GM12865 (cell line): ENCODE results near the gene SH3BP5.

Experiments
- DNase-seq: peaks from one replicate; pipeline ENCODE4 v3.0.0; 2010; ENCODE audit warnings: low read depth
- H3K4me3 ChIP-seq: 2 replicates; pipeline ENCODE4 v1.5.1; 2011; ENCODE audit warnings: mild to moderate bottlenecking, low read depth, low read length, control low read depth
- CTCF ChIP-seq: IDR thresholded peaks from 2 replicates; pipeline ENCODE4 v1.5.1; 2011; ENCODE audit warnings: low read length, control low read depth, low read depth, inconsistent platforms; ENCODE audit not compliant: insufficient read depth; ENCODE audit errors: missing control alignments

The SH3BP5 gene

GRCh38 chr3:15339786-15340215 is 7.4 kb upstream of the SH3BP5 start:
- DNase-seq, result no peak
- no peak for TF ChIP-seq CTCF
- H3K4me3 ChIP-seq, result no peak overlapping the region

- TF ChIP-seq CTCF, result no peak
- no peak overlapping the region for H3K4me3 ChIP-seq
- DNase-seq, result no peak
Observed at GRCh38 chr3:15339001-15339400, 6.6 kb upstream of the SH3BP5 start.

- H3K4me3 ChIP-seq, result no peak overlapping the region
- no peak for TF ChIP-seq CTCF
Observed at GRCh38 chr3:15337963-15338362, 5.6 kb upstream of the SH3BP5 start.

GRCh38 chr3:15336057-15336456 is 3.7 kb upstream of the SH3BP5 start:
- no peak overlapping the region for H3K4me3 ChIP-seq
- no peak for DNase-seq
- no peak for TF ChIP-seq CTCF

More at GRCh38 chr3:15337963-15338362, 5.6 kb upstream of the SH3BP5 start:
- DNase-seq, result no peak

- no peak for DNase-seq
- TF ChIP-seq CTCF, result no peak
- H3K4me3 ChIP-seq, result no peak overlapping the region
Observed at GRCh38 chr3:15333956-15334263, 1.5 kb upstream of the SH3BP5 start.

- no peak for TF ChIP-seq CTCF
- no peak for DNase-seq
- peak overlapping the region; percentile 79 for H3K4me3 ChIP-seq
Observed at GRCh38 chr3:15333099-15333955, 941 bp upstream of the SH3BP5 start.
